ENCODE data around the gene CSTPP1. TPM values are rescaled to one million over a fixed set of nuclear protein-coding genes. Genes with fewer than 3 reads are reported as not detected.

CSTPP1 gene
- total RNA-seq, 1 donor from 2014 or later = 58.5 TPM

DNA sequence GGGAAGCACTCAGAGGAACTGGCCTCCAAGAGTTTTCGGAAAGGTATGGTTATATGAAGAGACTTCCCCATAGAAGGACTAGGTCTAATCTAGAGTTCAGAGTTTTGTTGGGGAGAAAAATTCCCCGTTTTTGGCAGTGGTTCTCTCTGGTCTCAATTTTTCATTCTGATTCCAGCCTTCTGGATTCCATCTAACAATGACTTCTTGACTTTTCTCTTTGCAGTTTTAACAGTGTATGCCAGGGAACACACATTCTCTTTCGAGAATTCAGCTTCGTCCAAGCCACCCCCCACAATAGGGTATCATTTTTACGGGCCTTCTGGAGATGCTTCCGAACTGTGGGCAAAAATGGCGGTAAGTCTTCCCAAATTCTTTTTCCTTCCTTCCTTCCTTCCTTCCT lies 115.6 kb downstream of the CSTPP1 start:
- TF ChIP-seq, protein P1, sequence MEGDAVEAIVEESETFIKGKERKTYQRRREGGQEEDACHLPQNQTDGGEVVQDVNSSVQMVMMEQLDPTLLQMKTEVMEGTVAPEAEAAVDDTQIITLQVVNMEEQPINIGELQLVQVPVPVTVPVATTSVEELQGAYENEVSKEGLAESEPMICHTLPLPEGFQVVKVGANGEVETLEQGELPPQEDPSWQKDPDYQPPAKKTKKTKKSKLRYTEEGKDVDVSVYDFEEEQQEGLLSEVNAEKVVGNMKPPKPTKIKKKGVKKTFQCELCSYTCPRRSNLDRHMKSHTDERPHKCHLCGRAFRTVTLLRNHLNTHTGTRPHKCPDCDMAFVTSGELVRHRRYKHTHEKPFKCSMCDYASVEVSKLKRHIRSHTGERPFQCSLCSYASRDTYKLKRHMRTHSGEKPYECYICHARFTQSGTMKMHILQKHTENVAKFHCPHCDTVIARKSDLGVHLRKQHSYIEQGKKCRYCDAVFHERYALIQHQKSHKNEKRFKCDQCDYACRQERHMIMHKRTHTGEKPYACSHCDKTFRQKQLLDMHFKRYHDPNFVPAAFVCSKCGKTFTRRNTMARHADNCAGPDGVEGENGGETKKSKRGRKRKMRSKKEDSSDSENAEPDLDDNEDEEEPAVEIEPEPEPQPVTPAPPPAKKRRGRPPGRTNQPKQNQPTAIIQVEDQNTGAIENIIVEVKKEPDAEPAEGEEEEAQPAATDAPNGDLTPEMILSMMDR (conservative IDR thresholded peaks at IDR 0.05) = no peak
- H3K9me3 Mint-ChIP-seq = no peaks in the 10 kb centered on the region
- peaks cover 6% of the 10 kb centered on the region for H3K36me3 Mint-ChIP-seq (ENCODE audit: low read depth)
- H3K4me3 Mint-ChIP-seq = no peak overlapping the region
- H3K27me3 Mint-ChIP-seq (ENCODE audit: low read depth) = no peaks in the 10 kb centered on the region
- H3K27ac Mint-ChIP-seq (ENCODE audit: unreplicated experiment) = no peak overlapping the region
- DNase-seq (ENCODE audit: low read depth, low spot score) = no peak
- H3K4me1 Mint-ChIP-seq = peaks cover 3% of the 10 kb centered on the region

DNA sequence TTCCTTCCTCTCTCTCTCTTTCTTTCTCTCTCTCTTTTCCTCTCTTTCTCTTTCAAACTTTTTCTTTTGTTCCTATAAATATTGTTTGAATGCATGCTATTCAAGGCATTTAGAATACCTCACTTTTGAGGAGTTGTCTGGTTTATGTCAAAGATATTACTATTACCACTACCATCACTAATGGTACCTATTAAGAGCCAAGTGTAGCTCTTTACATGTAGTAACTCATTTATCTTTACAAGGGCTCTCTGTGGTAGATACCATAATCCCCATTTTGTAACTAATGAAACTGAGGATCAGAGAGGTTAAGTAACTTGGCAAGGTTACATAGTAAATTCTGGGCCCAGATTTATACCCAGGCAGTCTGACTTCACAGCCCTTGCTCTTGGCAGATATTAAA lies 116.0 kb downstream of the CSTPP1 start:
- H3K36me3 Mint-ChIP-seq (ENCODE audit: low read depth) = peaks cover 9% of the 10 kb centered on the region
- no peaks in the 10 kb centered on the region for H3K27me3 Mint-ChIP-seq (ENCODE audit: low read depth)
- no peaks in the 10 kb centered on the region for H3K9me3 Mint-ChIP-seq
- peaks cover 3% of the 10 kb centered on the region for H3K4me1 Mint-ChIP-seq
- no peak for DNase-seq (ENCODE audit: low read depth, low spot score)
- no peak overlapping the region for H3K27ac Mint-ChIP-seq (ENCODE audit: unreplicated experiment)
- H3K4me3 Mint-ChIP-seq = no peak overlapping the region
- TF ChIP-seq, protein P1 (conservative IDR thresholded peaks at IDR 0.05) = no peak

DNA sequence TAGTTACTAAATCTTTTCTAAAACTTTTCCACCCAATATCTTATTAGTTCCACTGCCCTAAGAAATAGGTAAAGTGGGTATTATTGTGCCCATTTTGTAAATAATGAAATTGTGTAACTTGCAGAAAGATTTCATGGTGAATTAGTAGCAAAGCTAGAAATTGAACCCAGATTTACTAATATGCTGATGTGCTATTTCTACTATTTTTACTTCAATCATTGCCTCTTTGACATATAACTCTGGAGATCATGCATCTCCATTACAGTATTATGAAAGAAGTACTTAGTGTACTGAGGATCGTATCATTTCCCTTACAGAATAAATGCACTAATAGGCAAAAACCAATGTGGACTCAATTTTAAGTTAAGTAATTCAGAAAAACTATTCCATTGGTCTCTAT lies 119.0 kb downstream of the CSTPP1 start:
- H3K27me3 Mint-ChIP-seq (ENCODE audit: low read depth) = no peaks in the 10 kb centered on the region
- H3K4me3 Mint-ChIP-seq = no peak overlapping the region
- no peak overlapping the region for H3K27ac Mint-ChIP-seq (ENCODE audit: unreplicated experiment)
- no peak for DNase-seq (ENCODE audit: low read depth, low spot score)
- H3K9me3 Mint-ChIP-seq = no peaks in the 10 kb centered on the region
- peaks cover 4% of the 10 kb centered on the region for H3K4me1 Mint-ChIP-seq
- peaks cover 21% of the 10 kb centered on the region for H3K36me3 Mint-ChIP-seq (ENCODE audit: low read depth)
- TF ChIP-seq, protein P1 (conservative IDR thresholded peaks at IDR 0.05) = no peak

DNA sequence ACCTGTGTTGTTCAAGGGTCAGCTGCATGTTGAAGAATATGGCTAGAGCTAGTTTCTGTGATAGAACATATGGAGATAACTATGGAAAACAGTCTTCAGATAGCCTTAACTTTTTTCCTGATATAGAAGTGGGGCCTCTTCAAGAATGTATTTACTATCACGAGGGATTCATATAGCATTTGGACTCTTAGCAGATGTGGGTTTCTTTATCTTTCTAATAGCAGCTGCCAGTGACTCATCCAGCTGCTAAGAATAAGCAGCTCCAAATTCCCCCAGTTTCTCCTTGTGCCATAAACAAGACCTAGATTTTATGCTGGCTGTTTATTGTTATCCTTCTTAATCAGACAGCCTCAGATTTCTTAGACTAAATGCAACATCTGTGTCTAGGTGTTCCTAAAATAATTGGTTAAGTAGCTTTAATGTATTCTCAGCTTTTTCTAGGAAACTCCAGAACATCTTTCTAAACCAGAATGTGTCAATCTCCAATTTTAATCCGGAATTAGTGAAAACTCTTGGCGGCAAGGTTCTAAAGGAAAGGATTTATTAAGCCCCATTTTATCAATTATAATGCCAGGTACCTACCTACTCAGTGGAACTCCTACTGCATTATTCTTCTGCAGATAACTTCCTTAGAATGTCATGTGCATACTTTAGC lies 119.8 kb downstream of the CSTPP1 start:
- peaks cover 7% of the 10 kb centered on the region for H3K4me1 Mint-ChIP-seq
- H3K27ac Mint-ChIP-seq (ENCODE audit: unreplicated experiment) = no peak overlapping the region
- no peak for DNase-seq (ENCODE audit: low read depth, low spot score)
- TF ChIP-seq, protein P1 (conservative IDR thresholded peaks at IDR 0.05) = no peak
- no peaks in the 10 kb centered on the region for H3K9me3 Mint-ChIP-seq
- H3K36me3 Mint-ChIP-seq (ENCODE audit: low read depth) = peaks cover 21% of the 10 kb centered on the region
- no peak overlapping the region for H3K4me3 Mint-ChIP-seq
- no peaks in the 10 kb centered on the region for H3K27me3 Mint-ChIP-seq (ENCODE audit: low read depth)

DNA sequence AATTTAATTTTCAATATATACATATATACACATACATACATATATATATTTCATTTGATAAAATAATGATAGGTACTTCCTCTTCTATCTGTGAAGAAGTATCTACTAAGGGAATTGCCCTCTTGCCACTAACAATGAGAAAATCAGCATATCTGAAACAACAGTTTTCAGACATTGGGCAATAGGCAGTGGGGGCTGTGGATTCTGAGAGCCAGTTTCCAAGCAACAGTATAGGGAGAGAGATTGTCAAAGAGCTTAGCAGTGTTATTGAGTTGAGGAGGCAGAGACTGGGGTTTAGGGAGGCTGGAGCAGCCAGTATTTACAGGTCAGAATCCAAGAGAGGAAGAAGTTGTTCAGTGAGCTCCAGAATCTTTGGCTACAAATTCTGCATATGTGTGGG lies 120.8 kb downstream of the CSTPP1 start:
- no peak for DNase-seq (ENCODE audit: low read depth, low spot score)
- Mint-ChIP-seq H3K27me3 (ENCODE audit: low read depth) (no peaks in the 10 kb centered on the region), H3K4me3 (no peak overlapping the region), H3K27ac (ENCODE audit: unreplicated experiment) (peak overlapping the region; percentile 16), H3K9me3 (no peaks in the 10 kb centered on the region), H3K4me1 (peaks cover 12% of the 10 kb centered on the region), H3K36me3 (ENCODE audit: low read depth) (peaks cover 21% of the 10 kb centered on the region)
- TF ChIP-seq, protein P1 (conservative IDR thresholded peaks at IDR 0.05) = no peak

Data from neural crest cell (in vitro differentiated cells).